Tibial nerve (tissue), 4 donors: ENCODE measurements around the gene SLC9A3. TPM values are rescaled to one million over a fixed set of nuclear protein-coding genes. Genes with fewer than 3 reads are reported as not detected.

Experiments used
- DNase-seq, 2 donors: peaks; one replicate each; pipeline ENCODE4 v3.0.0-alpha.2; 2019; ENCODE audit warnings: low spot score in 2 of 2
- H3K27ac ChIP-seq, 4 donors: fragments of 200-600 bp; sonication (generic) in 3 of 4; one replicate each; pipeline ENCODE4 v1.5.1; 2017 to 2019; ENCODE audit warnings: mild to moderate bottlenecking in 1 of 4
- H3K27me3 ChIP-seq, 2 donors: fragments of 200-600 bp; sonication (generic) in 1 of 2; one replicate each; pipeline versions ENCODE4 v1.5.1 to v1.6.0; 2017 to 2019
- H3K36me3 ChIP-seq, 3 donors: fragments of 200-600 bp; sonication (generic); one replicate each; pipeline ENCODE4 v1.5.1; 2018 to 2019
- H3K4me1 ChIP-seq, 4 donors: fragments of 200-600 bp; sonication (generic) in 3 of 4; one replicate each; pipeline ENCODE4 v1.5.1; 2017 to 2019
- H3K4me3 ChIP-seq, 4 donors: fragments of 200-600 bp; sonication (generic) in 3 of 4; one replicate each; pipeline ENCODE4 v1.5.1; 2017 to 2019; ENCODE audit warnings: mild to moderate bottlenecking in 1 of 4, moderate library complexity in 1 of 4
- H3K9me3 ChIP-seq, 4 donors: fragments of 200-600 bp; sonication (generic) in 3 of 4; one replicate each; pipeline ENCODE4 v1.5.1; 2017 to 2019
- EP300 ChIP-seq, 2 donors: sonication (generic); formaldehyde crosslinking; IDR thresholded peaks; one replicate each; pipeline ENCODE4 v1.6.1; 2017; ENCODE audit warnings: antibody characterized with exemption in 2 of 2, mild to moderate bottlenecking in 1 of 2
- POLR2A ChIP-seq, 2 donors: fragments of 450-650 bp; IDR thresholded peaks; one replicate each; pipeline ENCODE4 v1.6.1; 2017; ENCODE audit warnings: antibody characterized with exemption in 2 of 2, mild to moderate bottlenecking in 2 of 2, moderate library complexity in 2 of 2
- WGBS, 2 donors: methylation state at CpG; one replicate each; pipeline ENCODE4 v1.1.5; 2018; 5-methylcytosine and 5-hydroxymethylcytosine counted together
- total RNA-seq, 4 donors: library from RNA; depleted of rRNA; stranded (reverse); fragments of >200 nt; gene quantifications; one replicate each; pipeline ENCODE4 v1.1.0, GENCODE V29; 2016
- TF ChIP-seq, protein P1 (sequence below), 5 experiments: fragments of 200-600 bp in 3 of 5; fragments of 450-650 bp in 2 of 5; sonication (generic) in 3 of 5; IDR thresholded peaks; one replicate each; pipeline ENCODE4 v1.5.1; 2016 to 2019; ENCODE audit warnings: antibody characterized with exemption in 5 of 5, mild to moderate bottlenecking in 3 of 5, moderate library complexity in 2 of 5

Gene SLC9A3
- total RNA-seq, 4 donors from 2014 or later = 11.4 to 32.7 (median 17.9) TPM

DNA sequence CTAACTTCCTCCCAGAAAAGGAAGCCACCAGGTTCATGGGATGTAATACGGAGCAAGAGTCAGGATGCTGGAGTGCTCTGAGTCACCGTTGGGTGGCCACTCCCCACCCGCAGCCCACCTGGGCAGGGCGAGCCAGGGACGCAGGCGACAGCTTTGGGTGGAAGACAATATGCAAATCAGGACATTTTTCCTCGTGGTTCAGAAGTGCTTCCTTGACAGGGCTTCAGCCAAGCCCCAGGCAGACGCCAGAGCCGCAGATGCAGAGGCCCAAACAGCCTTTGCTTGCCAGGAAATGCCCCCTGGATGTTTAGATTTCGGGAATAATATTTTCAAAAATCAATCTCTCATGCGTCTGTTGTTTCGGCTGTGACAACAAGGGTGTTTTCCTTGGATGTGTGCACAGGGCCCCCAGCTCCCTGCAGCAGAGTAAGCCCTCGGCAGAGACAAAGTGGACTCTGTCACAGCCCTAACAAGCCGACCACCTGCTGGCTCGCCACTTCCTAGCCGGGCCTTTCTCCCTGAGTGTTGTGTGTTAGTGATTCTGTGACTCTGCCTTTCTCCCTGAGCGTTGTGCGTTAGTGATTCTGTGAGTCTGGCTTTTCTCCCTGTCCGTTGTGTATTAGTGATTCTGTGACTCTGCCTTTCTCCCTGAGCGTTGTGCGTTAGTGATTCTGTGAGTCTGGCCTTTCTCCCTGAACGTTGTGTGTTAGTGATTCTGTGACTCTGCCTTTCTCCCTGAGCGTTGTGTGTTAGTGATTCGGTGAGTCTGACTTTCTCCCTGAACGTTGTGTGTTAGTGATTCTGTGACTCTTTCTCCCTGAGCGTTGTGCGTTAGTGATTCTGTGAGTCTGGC lies 11.8 kb upstream of the SLC9A3 start:
- Histone ChIP-seq H3K27me3 (peaks cover 0 to 51% of the 10 kb centered on the region in 2 donors), H3K36me3 (no peaks in the 10 kb centered on the region), H3K4me1 (peaks cover 0 to 70% (median 21%) of the 10 kb centered on the region in 4 donors), H3K9me3 (no peaks in the 10 kb centered on the region), H3K4me3 (no peak overlapping the region), H3K27ac (peak overlapping the region; percentile 62 to 92 (median 81))
- TF ChIP-seq EP300 (IDR thresholded peaks at IDR 0.05) (no peak), POLR2A (IDR thresholded peaks at IDR 0.05) (no peak)
- TF ChIP-seq, protein P1, sequence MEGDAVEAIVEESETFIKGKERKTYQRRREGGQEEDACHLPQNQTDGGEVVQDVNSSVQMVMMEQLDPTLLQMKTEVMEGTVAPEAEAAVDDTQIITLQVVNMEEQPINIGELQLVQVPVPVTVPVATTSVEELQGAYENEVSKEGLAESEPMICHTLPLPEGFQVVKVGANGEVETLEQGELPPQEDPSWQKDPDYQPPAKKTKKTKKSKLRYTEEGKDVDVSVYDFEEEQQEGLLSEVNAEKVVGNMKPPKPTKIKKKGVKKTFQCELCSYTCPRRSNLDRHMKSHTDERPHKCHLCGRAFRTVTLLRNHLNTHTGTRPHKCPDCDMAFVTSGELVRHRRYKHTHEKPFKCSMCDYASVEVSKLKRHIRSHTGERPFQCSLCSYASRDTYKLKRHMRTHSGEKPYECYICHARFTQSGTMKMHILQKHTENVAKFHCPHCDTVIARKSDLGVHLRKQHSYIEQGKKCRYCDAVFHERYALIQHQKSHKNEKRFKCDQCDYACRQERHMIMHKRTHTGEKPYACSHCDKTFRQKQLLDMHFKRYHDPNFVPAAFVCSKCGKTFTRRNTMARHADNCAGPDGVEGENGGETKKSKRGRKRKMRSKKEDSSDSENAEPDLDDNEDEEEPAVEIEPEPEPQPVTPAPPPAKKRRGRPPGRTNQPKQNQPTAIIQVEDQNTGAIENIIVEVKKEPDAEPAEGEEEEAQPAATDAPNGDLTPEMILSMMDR (IDR thresholded peaks at IDR 0.05) = no peak
- no peak for DNase-seq
- 40 to 48% methylated on average over 27 of the region's 27 CpGs for WGBS, 2 donors

DNA sequence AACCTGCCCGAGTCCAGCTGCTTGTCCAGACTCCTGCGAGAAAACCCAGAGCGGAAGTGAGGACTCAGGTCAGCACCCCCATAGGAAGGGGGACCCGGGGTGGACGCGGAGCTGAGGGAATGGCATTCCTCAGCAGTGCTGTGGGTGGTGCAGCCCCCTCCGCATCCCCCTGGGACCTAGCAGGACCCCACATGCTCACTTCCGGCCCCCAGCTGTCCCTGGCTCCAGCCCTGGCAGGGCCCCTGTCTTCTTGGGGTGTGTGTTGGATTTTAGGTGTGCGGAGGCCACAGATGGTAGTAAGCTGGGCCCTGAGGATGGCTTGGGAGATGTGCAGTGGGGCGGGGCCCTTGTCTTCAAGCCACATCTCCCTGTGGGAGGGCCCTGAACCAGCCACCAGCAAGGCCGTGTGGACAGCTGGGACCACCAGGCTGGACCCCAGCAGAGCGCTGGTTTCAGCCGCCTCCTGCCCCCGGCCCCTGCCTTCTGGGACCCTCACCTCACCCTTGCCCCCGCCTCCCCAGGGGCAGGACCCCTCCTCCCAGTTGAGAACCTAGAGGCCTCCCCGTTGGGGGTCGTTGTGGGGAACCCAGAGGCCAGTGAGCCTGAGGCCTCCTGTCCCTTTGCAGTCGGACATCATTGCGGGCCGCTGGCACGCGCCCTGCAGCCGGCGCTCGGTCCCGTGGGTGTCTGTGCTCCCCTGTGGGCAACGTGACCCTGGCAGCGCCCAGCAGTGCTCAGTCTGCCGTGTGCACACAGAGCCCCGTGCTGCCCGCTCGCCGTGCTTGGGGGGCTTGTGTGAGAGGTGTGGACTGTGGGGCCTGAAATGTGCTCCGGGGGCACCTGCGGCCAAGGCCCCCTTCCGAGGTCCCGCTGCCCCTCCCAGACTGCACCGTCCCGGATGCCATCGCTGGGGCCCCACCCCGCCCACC lies 10.8 kb upstream of the SLC9A3 start:
- Histone ChIP-seq H3K4me1 (peaks cover 0 to 69% (median 21%) of the 10 kb centered on the region in 4 donors), H3K27ac (peak overlapping the region; percentile 62 to 92 (median 81)), H3K27me3 (peaks cover 0 to 47% of the 10 kb centered on the region in 2 donors), H3K9me3 (no peaks in the 10 kb centered on the region), H3K4me3 (no peak overlapping the region), H3K36me3 (no peaks in the 10 kb centered on the region)
- DNase-seq = no peak
- 55 to 77% methylated on average over 11 to 32 of the region's 41 CpGs for WGBS, 2 donors
- TF ChIP-seq POLR2A (IDR thresholded peaks at IDR 0.05) (no peak), EP300 (IDR thresholded peaks at IDR 0.05) (peak in 1 of 2 donors; percentile 33)

DNA sequence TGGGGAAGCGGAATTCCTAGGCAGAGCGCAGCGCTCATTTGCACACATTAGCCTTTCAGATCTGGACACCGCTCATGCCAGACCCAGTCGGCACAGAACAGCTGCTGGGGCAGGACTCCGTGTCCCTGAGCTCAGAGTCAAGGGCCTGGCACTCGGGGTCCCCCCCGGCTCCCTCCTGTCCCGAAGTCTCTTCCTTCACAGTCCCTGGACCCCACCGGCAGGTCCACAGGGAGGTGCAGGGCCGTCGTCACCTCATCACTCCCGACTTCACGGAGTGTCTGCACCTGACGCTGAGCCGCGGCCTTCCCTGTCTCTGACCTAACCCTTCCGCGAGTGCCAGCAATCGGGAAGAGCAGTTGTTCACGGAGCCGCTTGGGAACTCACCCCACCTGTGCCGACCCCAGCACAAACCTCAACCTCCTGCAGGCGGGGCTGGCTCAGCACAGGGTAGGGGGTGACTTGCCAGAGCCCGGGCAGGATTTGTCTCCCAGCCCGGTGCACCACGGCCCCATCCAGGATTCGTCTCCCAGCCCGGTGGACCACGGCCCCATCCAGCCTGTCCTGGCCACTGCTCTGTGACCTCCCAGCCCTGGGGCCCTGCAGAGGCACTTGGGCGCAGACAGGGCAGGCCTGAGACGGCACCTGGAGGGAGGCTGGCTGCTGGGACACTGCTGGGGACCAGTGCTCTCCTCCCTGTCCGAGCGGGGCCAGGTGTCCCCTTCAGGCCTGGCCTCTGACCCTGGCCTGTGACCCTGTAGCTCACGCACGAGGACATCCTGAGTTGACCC lies 9.9 kb upstream of the SLC9A3 start:
- no peak for DNase-seq
- WGBS, 2 donors = 52 to 57% methylated on average over 20 to 33 of the region's 36 CpGs
- Histone ChIP-seq H3K9me3 (no peaks in the 10 kb centered on the region), H3K4me3 (no peak overlapping the region), H3K27ac (peak overlapping the region; percentile 62 to 92 (median 81)), H3K4me1 (peaks cover 0 to 69% (median 22%) of the 10 kb centered on the region in 4 donors), H3K27me3 (peaks cover 0 to 39% of the 10 kb centered on the region in 2 donors), H3K36me3 (no peaks in the 10 kb centered on the region)
- peak in 1 of 2 donors; percentile 13 for TF ChIP-seq POLR2A (IDR thresholded peaks at IDR 0.05)
- TF ChIP-seq, protein P1 (IDR thresholded peaks at IDR 0.05) = no peak

DNA sequence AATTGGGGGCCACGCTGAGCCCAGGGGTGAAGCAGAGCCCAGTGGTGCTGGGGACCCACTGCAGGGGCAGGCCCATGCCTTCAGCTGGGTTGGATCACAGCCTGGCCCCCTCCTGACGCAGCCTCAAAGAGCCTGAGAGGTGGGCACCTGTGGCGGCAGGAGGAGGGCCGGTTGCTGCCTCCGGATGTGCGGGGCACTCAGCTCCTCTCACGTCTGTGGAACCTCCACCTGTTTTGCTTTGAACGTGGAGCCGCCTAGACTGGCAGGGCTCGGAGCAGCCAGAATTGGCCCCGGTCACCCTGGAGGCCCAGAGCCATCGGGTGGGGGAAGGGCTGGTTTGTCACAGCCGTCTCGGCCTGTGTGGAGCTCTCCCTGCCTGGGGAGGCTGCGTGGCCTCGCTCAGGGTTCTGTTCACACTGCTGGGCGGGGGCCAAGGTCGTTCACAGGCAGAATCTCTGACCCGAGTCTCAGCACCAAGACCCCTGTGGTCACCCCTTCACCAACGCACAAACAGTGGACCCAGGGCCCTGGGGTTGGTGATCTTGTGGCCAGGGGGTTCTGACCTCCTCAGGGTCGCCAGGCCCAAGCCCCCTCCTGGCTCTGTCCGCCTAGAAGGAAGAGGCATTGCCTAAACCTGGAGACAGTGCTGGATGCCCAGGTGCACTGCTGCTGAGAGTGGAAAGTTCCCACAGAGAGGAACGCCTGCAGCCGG lies 9.2 kb upstream of the SLC9A3 start:
- 34 to 38% methylated on average over 10 to 23 of the region's 24 CpGs for WGBS, 2 donors
- TF ChIP-seq, protein P1 (IDR thresholded peaks at IDR 0.05) = peak in 1 of 5 experiments; percentile 0
- no peak for TF ChIP-seq EP300 (IDR thresholded peaks at IDR 0.05)
- H3K27ac ChIP-seq = peak overlapping the region; percentile 62 to 92 (median 81)

More for the DNA sequence above, 9.2 kb upstream of the SLC9A3 start:
- Histone ChIP-seq H3K27me3 (peaks cover 0 to 38% of the 10 kb centered on the region in 2 donors), H3K9me3 (no peaks in the 10 kb centered on the region), H3K4me1 (peaks cover 0 to 76% (median 24%) of the 10 kb centered on the region in 4 donors), H3K36me3 (no peaks in the 10 kb centered on the region), H3K4me3 (peak overlapping the region in 1 of 4 donors; percentile 3)
- DNase-seq = no peak
